ENCODE measurements around the gene HEBP1. TPM values are rescaled to one million over a fixed set of nuclear protein-coding genes. Genes with fewer than 3 reads are reported as not detected.

HEBP1 gene
- polyA plus RNA-seq, 1 donor from 2014 or later, result 12.9 TPM

- peaks cover 4% of the 10 kb centered on the region for H3K36me3 Mint-ChIP-seq
- H3K27me3 Mint-ChIP-seq, result peaks cover 15% of the 10 kb centered on the region
- H3K9me3 Mint-ChIP-seq, result no peaks in the 10 kb centered on the region
- peaks cover 0 to under 1% (median 0%) of the 10 kb centered on the region in 3 donors for H3K4me1 Mint-ChIP-seq
- H3K27ac Mint-ChIP-seq, result no peak overlapping the region
- H3K4me3 Mint-ChIP-seq, result no peak overlapping the region
Observed at GRCh38 chr12:13030541-13031291, 30.7 kb upstream of the HEBP1 start.

- Mint-ChIP-seq H3K27me3 (peaks cover 21% of the 10 kb centered on the region), H3K27ac (no peak overlapping the region), H3K4me3 (no peak overlapping the region), H3K4me1 (no peaks in the 10 kb centered on the region), H3K36me3 (peaks cover 4% of the 10 kb centered on the region), H3K9me3 (no peaks in the 10 kb centered on the region)
Observed at GRCh38 chr12:13028825-13029570, 28.9 kb upstream of the HEBP1 start.

GRCh38 chr12:13027508-13027907 lies 27.4 kb upstream of the HEBP1 start:
- Mint-ChIP-seq H3K27me3 (peaks cover 21% of the 10 kb centered on the region), H3K27ac (no peak overlapping the region), H3K4me3 (no peak overlapping the region), H3K36me3 (peaks cover 4% of the 10 kb centered on the region), H3K4me1 (no peaks in the 10 kb centered on the region), H3K9me3 (no peaks in the 10 kb centered on the region)

GRCh38 chr12:13027032-13027431 lies 27.0 kb upstream of the HEBP1 start:
- Mint-ChIP-seq H3K27ac (no peak overlapping the region), H3K27me3 (peaks cover 21% of the 10 kb centered on the region), H3K4me3 (no peak overlapping the region), H3K9me3 (no peaks in the 10 kb centered on the region), H3K36me3 (peaks cover 4% of the 10 kb centered on the region), H3K4me1 (no peaks in the 10 kb centered on the region)

GRCh38 chr12:13026286-13026685 lies 26.2 kb upstream of the HEBP1 start:
- no peaks in the 10 kb centered on the region for H3K9me3 Mint-ChIP-seq
- no peak overlapping the region for H3K4me3 Mint-ChIP-seq
- no peak overlapping the region for H3K27ac Mint-ChIP-seq
- H3K36me3 Mint-ChIP-seq, result peaks cover 4% of the 10 kb centered on the region
- H3K27me3 Mint-ChIP-seq, result peaks cover 21% of the 10 kb centered on the region
- no peaks in the 10 kb centered on the region for H3K4me1 Mint-ChIP-seq

GRCh38 chr12:13024531-13024916 lies 24.5 kb upstream of the HEBP1 start:
- Mint-ChIP-seq H3K9me3 (no peaks in the 10 kb centered on the region), H3K27me3 (peaks cover 29% of the 10 kb centered on the region), H3K4me1 (no peaks in the 10 kb centered on the region), H3K36me3 (peaks cover 8% of the 10 kb centered on the region), H3K4me3 (no peak overlapping the region), H3K27ac (no peak overlapping the region)

GRCh38 chr12:13023811-13024530 lies 23.9 kb upstream of the HEBP1 start:
- no peaks in the 10 kb centered on the region for H3K4me1 Mint-ChIP-seq
- peaks cover 7% of the 10 kb centered on the region for H3K36me3 Mint-ChIP-seq
- peaks cover 30% of the 10 kb centered on the region for H3K27me3 Mint-ChIP-seq
- no peak overlapping the region for H3K27ac Mint-ChIP-seq
- H3K4me3 Mint-ChIP-seq, result no peak overlapping the region
- H3K9me3 Mint-ChIP-seq, result no peaks in the 10 kb centered on the region

GRCh38 chr12:13022851-13023271 lies 22.8 kb upstream of the HEBP1 start:
- H3K4me3 Mint-ChIP-seq, result no peak overlapping the region
- peaks cover 24% of the 10 kb centered on the region for H3K27me3 Mint-ChIP-seq

GRCh38 chr12:13011098-13011497 lies 11.0 kb upstream of the HEBP1 start:
- Mint-ChIP-seq H3K27ac (no peak overlapping the region), H3K4me1 (no peaks in the 10 kb centered on the region), H3K4me3 (no peak overlapping the region), H3K27me3 (peaks cover 1% of the 10 kb centered on the region), H3K36me3 (peaks cover 2% of the 10 kb centered on the region), H3K9me3 (no peaks in the 10 kb centered on the region)

More at GRCh38 chr12:13022851-13023271, 22.8 kb upstream of the HEBP1 start:
- Mint-ChIP-seq H3K27ac (no peak overlapping the region), H3K36me3 (peaks cover 6% of the 10 kb centered on the region), H3K9me3 (no peaks in the 10 kb centered on the region), H3K4me1 (no peaks in the 10 kb centered on the region)

- H3K36me3 Mint-ChIP-seq, result peaks cover 2% of the 10 kb centered on the region
- no peak overlapping the region for H3K27ac Mint-ChIP-seq
- H3K9me3 Mint-ChIP-seq, result no peaks in the 10 kb centered on the region
- H3K4me1 Mint-ChIP-seq, result no peaks in the 10 kb centered on the region
- no peak overlapping the region for H3K4me3 Mint-ChIP-seq
- H3K27me3 Mint-ChIP-seq, result peaks cover 2% of the 10 kb centered on the region
Observed at GRCh38 chr12:13008741-13009380, 8.8 kb upstream of the HEBP1 start.

- Mint-ChIP-seq H3K36me3 (peaks cover 2% of the 10 kb centered on the region), H3K27me3 (peaks cover 2% of the 10 kb centered on the region), H3K9me3 (no peaks in the 10 kb centered on the region), H3K27ac (no peak overlapping the region), H3K4me1 (no peaks in the 10 kb centered on the region), H3K4me3 (no peak overlapping the region)
Observed at GRCh38 chr12:13007496-13008233, 7.6 kb upstream of the HEBP1 start.

- no peak overlapping the region for H3K27ac Mint-ChIP-seq
- no peaks in the 10 kb centered on the region for H3K36me3 Mint-ChIP-seq
- H3K4me3 Mint-ChIP-seq, result peak overlapping the region in 1 of 4 donors; percentile 44
- peaks cover 2% of the 10 kb centered on the region for H3K27me3 Mint-ChIP-seq
- H3K4me1 Mint-ChIP-seq, result peaks cover 0 to 8% (median 4%) of the 10 kb centered on the region in 3 donors
- H3K9me3 Mint-ChIP-seq, result no peaks in the 10 kb centered on the region
Observed at GRCh38 chr12:13005649-13006048, 5.6 kb upstream of the HEBP1 start.

- no peak overlapping the region for H3K27ac Mint-ChIP-seq
- H3K4me1 Mint-ChIP-seq, result peaks cover 0 to 8% (median 5%) of the 10 kb centered on the region in 3 donors
- no peaks in the 10 kb centered on the region for H3K9me3 Mint-ChIP-seq
- no peaks in the 10 kb centered on the region for H3K36me3 Mint-ChIP-seq
- H3K4me3 Mint-ChIP-seq, result peak overlapping the region in 1 of 4 donors; percentile 31
- H3K27me3 Mint-ChIP-seq, result peaks cover 2% of the 10 kb centered on the region
Observed at GRCh38 chr12:13004986-13005385, 4.9 kb upstream of the HEBP1 start.

GRCh38 chr12:13004361-13004760 lies 4.3 kb upstream of the HEBP1 start:
- no peaks in the 10 kb centered on the region for H3K9me3 Mint-ChIP-seq
- H3K27me3 Mint-ChIP-seq, result peaks cover 2% of the 10 kb centered on the region
- H3K4me1 Mint-ChIP-seq, result peaks cover 0 to 11% (median 5%) of the 10 kb centered on the region in 3 donors
- H3K4me3 Mint-ChIP-seq, result peak overlapping the region in 1 of 4 donors; percentile 31
- no peaks in the 10 kb centered on the region for H3K36me3 Mint-ChIP-seq
- no peak overlapping the region for H3K27ac Mint-ChIP-seq

All from IgD-negative memory B cell (primary cell).